Gastrocnemius medialis (tissue), 4 donors: ENCODE measurements around the gene PVALB. TPM values are rescaled to one million over a fixed set of nuclear protein-coding genes. Genes with fewer than 3 reads are reported as not detected.

ENCODE experiments used
- ATAC-seq, 2 donors: fragments of 150-250 bp; one replicate each; pipeline ENCODE4 v1.9.1; 2016
- DNase-seq, 2 donors: peaks; one replicate each; pipeline ENCODE4 v3.0.0-alpha.2; 2019
- H3K27ac ChIP-seq, 4 donors: fragments of 200-600 bp; sonication (generic); 1 replicate in 1 of 4; 2 replicates in 3 of 4; pipeline ENCODE4 v1.5.1; 2016 to 2018; ENCODE audit warnings: mild to moderate bottlenecking in 2 of 4, moderate library complexity in 1 of 4
- H3K27me3 ChIP-seq, 3 donors: fragments of 200-600 bp; sonication (generic) in 2 of 3; 1 replicate in 1 of 3; 2 replicates in 2 of 3; pipeline versions ENCODE4 v1.5.1 to v1.6.0; 2016 to 2019; ENCODE audit warnings: mild to moderate bottlenecking in 1 of 3, moderate library complexity in 1 of 3
- H3K36me3 ChIP-seq, 2 donors: fragments of 200-600 bp; sonication (generic) in 1 of 2; one replicate each; pipeline ENCODE4 v1.5.1; 2017 to 2018
- H3K4me1 ChIP-seq, 2 donors: fragments of 200-600 bp; sonication (generic) in 1 of 2; one replicate each; pipeline ENCODE4 v1.5.1; 2016 to 2017; ENCODE audit warnings: mild to moderate bottlenecking in 2 of 2
- H3K4me3 ChIP-seq, 4 donors: fragments of 200-600 bp; sonication (generic) in 3 of 4; 1 replicate in 1 of 4; 2 replicates in 3 of 4; pipeline ENCODE4 v1.5.1; 2016 to 2019; ENCODE audit warnings: mild to moderate bottlenecking in 2 of 4
- H3K9me3 ChIP-seq, 3 donors: fragments of 200-600 bp; sonication (generic) in 2 of 3; 1 replicate in 1 of 3; 2 replicates in 2 of 3; pipeline ENCODE4 v1.5.1; 2016 to 2019
- CTCF ChIP-seq, 5 experiments: fragments of 450-650 bp in 3 of 5; fragments of 200-600 bp in 2 of 5; sonication (generic) in 2 of 5; IDR thresholded peaks in 4 of 5; conservative IDR thresholded peaks in 1 of 5; 1 replicate in 4 of 5; 2 replicates in 1 of 5; pipeline ENCODE4 v1.5.1; 2016 to 2019; ENCODE audit warnings: antibody characterized with exemption in 5 of 5, mild to moderate bottlenecking in 3 of 5, moderate library complexity in 3 of 5
- POLR2A ChIP-seq, 2 donors: fragments of 450-650 bp; IDR thresholded peaks; one replicate each; pipeline ENCODE4 v1.6.1; 2017; ENCODE audit warnings: antibody characterized with exemption in 2 of 2, mild to moderate bottlenecking in 2 of 2, moderate library complexity in 2 of 2
- in situ Hi-C, 4 donors: fragments of 200-750 bp; cut with MboI; loops; one replicate each; pipeline versions ENCODE4 v1.15.0 to v1.8.0; 2017; ENCODE audit warnings: low sequenced_read_pairs in 4 of 4
- intact Hi-C: fragments of 100-400 bp; cut with DNase I; formaldehyde crosslinking; loops from one replicate; pipeline ENCODE4 v1.15.1; 2023; ENCODE audit warnings: low total_unique reads
- total RNA-seq, 4 donors: library from RNA; depleted of rRNA; stranded (reverse); fragments of >200 nt; gene quantifications; one replicate each; pipeline versions ENCODE4 v1.1.0 to v1.2.3, GENCODE V29; 2016

PVALB gene
- total RNA-seq, 4 donors from 2014 or later = 1.2 to 4.1 TPM; not detected in 2

DNA sequence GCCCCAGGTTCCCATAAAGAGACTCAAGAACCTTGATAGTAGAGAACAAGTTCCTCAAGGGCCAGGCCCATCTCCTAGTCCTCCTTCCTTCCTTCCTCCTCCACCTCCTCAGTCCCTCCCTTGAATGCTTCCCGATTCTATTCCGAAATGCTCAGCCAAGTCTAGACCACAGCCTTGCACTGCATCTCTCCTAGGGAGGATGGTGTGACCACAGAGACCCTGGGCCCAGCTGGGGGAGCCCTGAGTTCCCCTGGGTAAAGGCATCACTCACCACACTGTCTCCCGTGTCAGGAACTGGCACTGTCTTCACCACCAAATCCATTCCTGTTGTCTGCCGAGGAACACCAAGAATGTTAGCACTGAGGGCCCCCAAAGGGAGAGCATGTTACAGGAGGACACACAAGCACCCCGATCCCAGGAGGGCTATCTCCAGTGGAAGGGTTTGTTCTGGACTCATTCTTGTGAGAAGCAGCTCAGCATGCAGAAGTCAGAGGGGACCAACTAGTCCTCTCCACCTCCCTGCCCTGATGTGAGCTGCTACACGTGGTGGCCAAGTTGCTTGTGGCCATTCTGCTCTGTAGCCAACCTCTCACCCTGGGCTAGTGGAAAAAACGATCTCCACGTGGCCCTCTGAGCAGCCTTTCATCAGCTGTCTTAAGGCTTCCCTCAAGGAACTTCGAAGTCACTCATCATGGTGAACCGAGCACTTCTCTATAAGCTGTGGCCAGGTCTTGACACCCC, 49.6 kb downstream of the PVALB start:
- TF ChIP-seq CTCF (IDR thresholded peaks at IDR 0.05 in 4 of 5, conservative IDR thresholded peaks at IDR 0.05 in 1 of 5) = no peak
- TF ChIP-seq POLR2A (IDR thresholded peaks at IDR 0.05) = no peak
- no peak for DNase-seq
- no peak for ATAC-seq
- in situ Hi-C loops (no loop called here), intact Hi-C loops (no loop called here)
- H3K27me3 ChIP-seq = no peaks in the 10 kb centered on the region
- H3K4me3 ChIP-seq = no peak overlapping the region
- no peak overlapping the region for H3K27ac ChIP-seq
- peaks cover 0 to 5% of the 10 kb centered on the region in 2 donors for H3K36me3 ChIP-seq
- no peaks in the 10 kb centered on the region for H3K4me1 ChIP-seq
- H3K9me3 ChIP-seq = no peaks in the 10 kb centered on the region

GRCh38 chr22:36765943-36766450, 50.8 kb downstream of the PVALB start:
- intact Hi-C loops (no loop called here), in situ Hi-C loops (no loop called here)
- no peak for TF ChIP-seq POLR2A (IDR thresholded peaks at IDR 0.05)
- TF ChIP-seq CTCF (IDR thresholded peaks at IDR 0.05 in 4 of 5, conservative IDR thresholded peaks at IDR 0.05 in 1 of 5) = no peak
- no peaks in the 10 kb centered on the region for H3K9me3 ChIP-seq
- H3K4me3 ChIP-seq = no peak overlapping the region
- ATAC-seq = no peak
- no peaks in the 10 kb centered on the region for H3K4me1 ChIP-seq
- H3K27ac ChIP-seq = no peak overlapping the region
- DNase-seq = no peak
- no peaks in the 10 kb centered on the region for H3K27me3 ChIP-seq
- H3K36me3 ChIP-seq = peaks cover 0 to 5% of the 10 kb centered on the region in 2 donors

DNA sequence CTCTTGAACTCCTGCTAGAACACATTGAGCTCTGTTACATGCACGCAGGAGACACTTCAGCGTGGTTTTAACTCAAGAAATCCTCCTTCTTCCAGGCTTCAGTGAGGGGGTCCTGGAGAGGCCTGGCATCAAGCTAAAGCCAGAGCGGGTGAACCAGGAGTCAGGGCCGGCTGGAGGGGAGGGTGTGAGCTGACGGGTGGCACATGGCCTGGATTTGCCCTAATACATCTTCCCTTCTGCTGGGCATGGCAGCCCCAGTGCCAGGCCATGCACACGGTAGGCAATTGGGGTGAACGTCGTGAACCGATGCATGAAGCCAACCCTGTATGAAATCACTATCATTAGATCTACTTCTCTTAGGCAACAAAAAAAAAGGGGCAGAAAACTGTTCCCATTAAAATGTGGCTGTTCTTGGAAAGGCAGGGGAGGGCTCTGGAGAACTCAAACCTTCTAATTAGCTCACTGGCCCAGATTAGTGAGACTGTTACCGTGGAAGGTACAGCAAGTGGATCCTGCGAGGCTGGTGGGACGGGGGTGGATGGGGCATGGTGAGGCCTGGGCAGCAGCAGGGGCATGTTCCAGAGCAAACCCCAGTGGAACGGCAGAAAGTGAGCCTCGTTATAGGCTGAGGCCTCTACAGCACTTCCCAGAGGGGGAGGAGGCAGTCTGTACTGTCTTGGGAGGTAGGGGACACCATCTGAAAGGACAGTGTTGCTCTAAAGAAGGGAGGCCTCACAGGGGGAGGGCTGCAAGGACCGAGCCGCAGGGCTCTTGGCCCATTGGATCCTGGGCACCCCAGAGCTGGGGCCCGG, 51.5 kb downstream of the PVALB start:
- Histone ChIP-seq H3K27ac (no peak overlapping the region), H3K4me3 (no peak overlapping the region), H3K4me1 (no peaks in the 10 kb centered on the region), H3K36me3 (peaks cover 0 to 5% of the 10 kb centered on the region in 2 donors), H3K9me3 (no peaks in the 10 kb centered on the region), H3K27me3 (no peaks in the 10 kb centered on the region)
- intact Hi-C loops = no loop called here
- TF ChIP-seq POLR2A (IDR thresholded peaks at IDR 0.05) (no peak), CTCF (IDR thresholded peaks at IDR 0.05 in 4 of 5, conservative IDR thresholded peaks at IDR 0.05 in 1 of 5) (no peak)
- in situ Hi-C loops = no loop called here
- DNase-seq = no peak
- no peak for ATAC-seq

- in situ Hi-C loops = no loop called here
- H3K4me1 ChIP-seq = no peaks in the 10 kb centered on the region
- no peak overlapping the region for H3K27ac ChIP-seq
- intact Hi-C loops = no loop called here
- no peaks in the 10 kb centered on the region for H3K9me3 ChIP-seq
- TF ChIP-seq POLR2A (IDR thresholded peaks at IDR 0.05) = no peak
- TF ChIP-seq CTCF (IDR thresholded peaks at IDR 0.05 in 4 of 5, conservative IDR thresholded peaks at IDR 0.05 in 1 of 5) = no peak
- ATAC-seq (no peak), DNase-seq (no peak)
- H3K27me3 ChIP-seq = no peaks in the 10 kb centered on the region
- H3K4me3 ChIP-seq = no peak overlapping the region
- peaks cover 0 to 5% of the 10 kb centered on the region in 2 donors for H3K36me3 ChIP-seq
These were observed 52.2 kb downstream of the PVALB start for GRCh38 chr22:36764641-36765040.
